Raji (cell line): Measurements from ENCODE around the gene VSTM2B.

ENCODE experiments used
- POLR2A ChIP-seq: IDR thresholded peaks from 2 replicates; pipeline ENCODE4 v1.6.1; 2011; ENCODE audit warnings: low read depth, low read length, control low read depth; ENCODE audit not compliant: insufficient read depth

VSTM2B gene

DNA sequence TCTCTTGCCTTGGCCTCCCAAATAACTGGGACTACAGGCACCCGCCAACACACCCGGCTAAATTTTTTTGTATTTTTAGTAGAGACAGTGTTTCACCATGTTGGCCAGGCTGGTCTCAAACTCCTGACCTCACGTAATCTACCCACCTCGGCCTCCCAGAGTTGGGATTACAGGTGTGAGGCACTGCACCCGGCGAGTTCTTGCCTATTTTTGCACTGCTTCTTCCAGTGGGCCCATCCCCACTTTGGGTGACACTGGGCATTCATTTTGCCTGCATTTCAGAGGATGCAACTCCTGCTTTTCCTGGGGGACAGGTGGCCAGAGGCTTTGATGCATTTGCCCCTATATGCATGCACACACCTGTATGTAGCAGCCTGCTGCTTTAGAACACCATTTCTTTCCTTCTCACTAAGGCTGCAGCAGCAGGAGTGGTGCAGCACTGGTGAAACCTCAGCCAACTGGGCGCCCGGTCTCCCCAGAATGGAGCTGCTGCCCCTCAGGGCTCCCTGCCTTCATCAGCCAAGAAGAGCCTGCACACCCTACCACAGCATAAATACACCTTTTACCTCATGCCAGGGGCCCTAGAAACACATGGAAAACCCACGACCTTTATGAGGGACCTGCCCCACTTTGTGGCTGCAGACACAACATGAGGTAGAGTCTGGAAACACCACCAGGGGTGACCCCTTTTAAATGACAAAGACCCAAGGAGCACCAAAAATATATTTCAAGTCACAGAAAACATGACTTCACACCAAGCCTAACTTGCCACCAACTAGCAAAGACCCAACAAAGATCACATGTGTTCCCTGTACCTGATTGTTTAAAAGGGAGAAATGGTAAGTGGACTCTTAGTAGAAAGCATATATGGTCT lies 43.5 kb downstream of the VSTM2B start:
- no peak for TF ChIP-seq POLR2A

DNA sequence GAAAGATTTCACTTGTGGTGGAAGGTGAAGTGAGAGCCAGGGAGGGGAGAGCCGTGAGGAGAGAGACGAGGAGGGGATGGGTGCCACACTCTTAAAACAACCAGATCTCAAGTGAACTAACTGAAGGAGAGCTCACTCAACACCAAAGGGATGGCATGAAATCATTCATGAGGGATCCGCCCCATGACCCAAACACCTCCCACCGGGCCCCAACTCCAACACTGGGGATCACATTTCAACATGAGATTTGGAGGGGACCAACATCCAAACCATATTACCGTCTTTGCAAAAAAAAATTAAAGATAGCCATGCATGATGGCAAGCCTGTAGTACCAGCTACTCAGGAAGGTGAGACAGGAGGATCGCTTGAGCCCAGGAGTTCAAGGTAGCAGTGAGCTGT lies 45.4 kb downstream of the VSTM2B start:
- no peak for TF ChIP-seq POLR2A

DNA sequence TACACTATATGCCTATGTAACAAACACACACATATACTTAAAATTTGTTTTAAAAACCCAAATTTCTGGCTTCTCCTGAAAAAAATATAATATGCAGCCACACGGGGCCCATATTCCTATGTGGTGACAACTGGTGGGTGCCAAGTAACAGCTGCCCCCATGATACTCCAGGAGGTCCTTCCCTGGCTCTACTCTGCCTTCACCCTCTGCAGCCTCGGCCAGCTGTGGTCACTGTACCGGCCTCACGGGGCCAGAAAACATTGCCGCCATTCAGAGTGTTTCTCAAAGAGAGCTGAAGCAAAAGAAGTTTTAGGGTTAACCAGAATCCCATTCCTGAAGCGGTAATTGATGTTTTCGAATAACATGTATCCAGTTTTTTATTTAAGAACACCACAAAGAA lies 47.7 kb downstream of the VSTM2B start:
- TF ChIP-seq POLR2A: no peak

DNA sequence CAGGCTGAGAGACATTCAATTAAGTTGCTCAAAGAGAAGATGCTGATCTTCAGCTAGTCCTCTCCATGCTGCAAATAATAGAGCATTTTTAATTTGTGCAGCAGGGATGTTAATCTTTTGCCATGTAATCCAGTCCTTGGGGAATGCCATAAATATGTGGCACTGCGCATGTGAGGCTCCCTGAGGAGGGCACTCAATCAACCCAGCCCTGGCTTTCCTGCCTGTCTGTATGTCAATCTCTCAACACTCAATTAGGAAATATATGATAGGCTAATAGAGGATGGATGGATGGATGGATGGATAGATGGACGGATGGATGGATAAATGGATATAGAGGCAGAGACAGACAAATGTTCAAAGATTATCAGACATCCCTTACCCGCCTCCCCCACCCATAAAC lies 48.7 kb downstream of the VSTM2B start:
- TF ChIP-seq POLR2A: no peak

- TF ChIP-seq POLR2A: no peak
Observed at GRCh38 chr19:29576046-29576606, 50.3 kb downstream of the VSTM2B start.

DNA sequence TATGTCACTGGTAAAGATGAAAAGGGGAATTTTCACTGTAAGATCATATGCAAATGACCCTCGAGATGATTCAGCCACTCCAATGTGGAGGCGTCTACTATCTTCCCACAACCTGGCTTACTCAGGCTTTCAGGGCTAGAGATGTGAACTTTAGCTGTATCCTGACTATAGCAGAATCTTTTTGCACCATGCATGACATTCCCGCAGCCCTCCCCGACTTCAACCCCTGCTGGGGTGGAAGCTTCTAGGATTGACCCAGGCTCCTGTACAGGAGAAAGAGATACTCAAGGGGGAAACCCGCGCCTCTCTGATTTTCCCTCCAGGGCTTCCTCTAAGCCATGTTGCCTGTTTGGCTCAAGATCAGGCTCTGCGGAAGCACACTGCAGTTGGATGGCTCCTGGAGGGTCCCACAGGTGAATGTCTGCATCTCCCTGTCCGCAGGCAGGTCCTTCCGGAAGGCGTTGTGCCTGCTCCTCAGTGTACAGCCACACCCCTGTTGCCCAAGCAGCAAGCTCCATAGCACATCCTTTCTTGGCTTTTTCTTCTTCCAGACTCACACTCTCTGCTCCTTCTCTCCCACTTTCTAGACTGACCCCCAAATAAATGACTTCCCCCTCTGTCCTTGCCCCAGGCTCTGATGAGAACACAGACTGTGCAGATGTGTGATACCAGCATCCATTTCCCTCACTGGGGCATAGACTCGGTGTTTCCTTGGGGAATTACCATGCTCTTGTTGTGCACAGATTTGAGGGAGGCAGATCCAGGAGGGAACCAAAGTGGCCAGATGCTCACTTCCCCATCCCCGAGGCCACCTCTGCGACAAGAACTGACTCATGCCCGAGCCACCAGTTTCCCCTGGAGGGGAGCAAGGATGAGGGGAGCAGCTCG lies 51.2 kb downstream of the VSTM2B start:
- TF ChIP-seq POLR2A: no peak

DNA sequence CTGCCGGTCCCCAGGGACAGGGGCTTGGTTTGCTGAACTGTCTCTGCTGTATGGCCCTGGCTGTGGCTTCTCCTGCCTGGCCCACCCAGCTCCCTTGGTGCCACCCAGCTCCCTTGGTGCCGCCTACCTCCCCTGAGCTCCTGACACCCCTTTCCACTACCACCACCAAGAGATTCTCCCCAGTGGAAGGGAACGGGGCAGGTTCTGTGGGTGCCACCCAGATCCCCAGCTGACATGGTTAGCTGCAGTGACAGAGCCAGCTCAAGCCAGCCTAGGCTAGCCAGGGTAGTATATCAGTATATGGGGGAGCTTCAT lies 51.8 kb downstream of the VSTM2B start:
- no peak for TF ChIP-seq POLR2A

DNA sequence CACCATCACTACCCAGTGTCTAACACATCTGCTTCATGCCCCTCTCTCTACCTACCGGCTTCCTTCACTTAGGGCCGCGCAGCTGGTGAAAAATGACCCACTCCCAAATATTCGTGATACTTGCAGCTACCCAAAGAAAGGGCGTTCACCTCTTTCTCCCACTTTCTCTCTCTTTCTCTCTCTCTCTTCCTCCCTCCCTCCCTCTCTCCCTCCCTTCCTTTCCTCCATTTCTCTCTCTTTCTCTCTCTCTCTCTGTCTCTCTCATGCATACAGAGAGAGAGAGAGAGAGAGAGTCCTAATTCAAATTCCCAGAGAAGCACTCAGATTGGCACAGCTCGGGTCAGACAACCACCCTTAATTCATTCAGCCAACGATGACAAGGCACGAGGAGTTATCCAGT lies 52.6 kb downstream of the VSTM2B start:
- no peak for TF ChIP-seq POLR2A

DNA sequence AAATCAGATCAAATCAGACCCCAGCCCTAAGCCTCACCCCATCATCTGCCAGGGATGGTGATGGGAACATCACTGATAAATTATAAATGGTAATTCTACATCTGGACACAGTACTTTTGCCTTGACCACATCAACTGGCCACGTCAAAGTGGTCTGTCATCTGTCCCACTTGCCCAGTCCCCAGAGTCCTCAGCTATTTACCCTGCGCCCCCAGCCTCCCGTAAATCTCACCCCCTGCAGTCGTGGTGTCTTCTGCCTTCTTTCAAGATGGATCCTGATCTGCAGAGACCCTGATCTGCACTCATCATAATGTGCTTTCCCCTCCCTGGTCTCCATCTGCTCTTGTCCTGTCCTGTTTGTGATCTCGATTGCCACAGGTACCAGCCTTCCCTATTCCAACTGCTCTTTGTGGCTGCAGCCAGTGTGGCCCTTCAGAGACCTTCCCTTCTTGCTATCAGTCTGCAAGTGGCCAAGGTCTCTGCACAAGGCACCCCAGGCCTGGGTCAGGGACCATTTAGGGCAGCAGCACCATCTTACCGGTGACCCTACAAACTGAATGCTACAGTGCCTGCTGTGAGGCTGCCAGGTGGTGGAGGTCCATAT lies 53.6 kb downstream of the VSTM2B start:
- TF ChIP-seq POLR2A: no peak

DNA sequence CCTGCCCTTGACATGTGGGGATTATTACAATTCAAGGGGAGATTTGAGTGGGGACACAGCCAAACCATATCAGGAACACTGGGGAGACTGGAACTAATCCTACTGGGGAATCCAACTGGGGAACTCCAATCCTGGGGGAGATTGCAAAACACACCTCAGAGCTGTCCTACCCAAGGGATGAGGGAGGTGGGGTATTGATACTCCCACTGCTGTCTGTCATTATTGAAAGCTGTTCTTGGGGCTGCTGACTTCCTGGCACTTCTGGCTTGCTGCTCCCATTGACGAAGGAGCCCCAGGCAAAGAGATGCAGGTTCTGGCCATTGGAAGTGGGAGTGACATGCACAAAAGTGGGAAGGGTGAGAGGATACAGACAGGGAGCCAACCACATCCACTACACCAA lies 55.6 kb downstream of the VSTM2B start:
- TF ChIP-seq POLR2A: no peak

DNA sequence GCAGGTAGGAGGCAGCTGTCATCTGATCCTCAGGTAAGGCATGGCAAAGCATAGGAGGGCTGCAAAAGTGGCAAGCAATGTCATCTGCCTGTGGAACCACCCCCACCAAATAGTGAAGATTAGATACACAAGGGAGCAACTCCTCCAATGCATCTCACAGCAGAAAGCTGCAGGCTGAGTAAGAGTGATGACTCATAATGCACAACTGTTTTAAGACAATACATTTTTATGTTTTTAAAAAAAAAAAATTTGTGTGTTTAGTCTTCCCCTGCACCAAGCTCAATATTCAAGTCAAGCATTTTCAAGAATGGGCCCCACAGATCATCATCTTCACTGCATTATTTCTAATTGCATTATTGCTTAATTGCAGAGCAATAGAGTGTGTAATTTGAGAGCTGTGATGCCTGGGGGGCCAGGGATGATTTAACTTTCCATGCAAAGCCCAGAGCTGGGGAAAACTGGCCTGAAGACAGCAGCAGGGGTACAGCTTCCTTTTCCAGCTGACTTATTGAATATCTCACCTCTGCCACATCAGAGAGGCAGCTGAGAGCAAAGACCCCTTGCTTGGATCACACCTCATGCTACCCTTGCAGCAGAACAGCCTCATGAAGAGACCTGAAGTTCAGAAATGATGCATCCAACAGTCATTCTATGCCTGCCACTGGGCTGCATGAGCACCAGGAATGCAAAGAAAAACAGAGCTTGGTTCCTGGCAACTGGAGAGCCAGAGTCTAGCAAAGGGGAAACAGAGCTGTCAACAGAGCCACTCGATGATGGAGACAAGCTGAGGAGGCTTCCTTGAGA lies 57.6 kb downstream of the VSTM2B start:
- TF ChIP-seq POLR2A: no peak

DNA sequence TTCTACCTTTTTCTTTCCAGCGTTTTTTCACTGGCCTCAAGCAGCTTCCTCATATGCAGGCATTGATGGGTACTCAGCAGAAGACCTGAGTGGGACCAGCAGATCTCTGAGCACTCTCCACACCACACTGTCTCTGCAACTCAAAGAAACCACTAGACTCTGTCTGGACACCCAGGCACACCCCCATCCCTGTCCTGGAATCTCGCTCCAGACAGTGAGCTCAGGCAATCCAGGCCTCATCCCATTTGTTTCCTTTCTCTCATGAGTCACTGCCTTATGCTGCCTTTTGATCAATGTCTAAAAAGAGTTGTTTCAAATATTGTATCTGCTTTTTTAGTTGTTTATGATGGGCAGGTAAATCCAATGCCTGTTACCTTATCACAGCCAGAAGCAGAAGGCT lies 60.6 kb downstream of the VSTM2B start:
- no peak for TF ChIP-seq POLR2A

- no peak for TF ChIP-seq POLR2A
Observed at GRCh38 chr19:29587059-29587458, 61.3 kb downstream of the VSTM2B start.

DNA sequence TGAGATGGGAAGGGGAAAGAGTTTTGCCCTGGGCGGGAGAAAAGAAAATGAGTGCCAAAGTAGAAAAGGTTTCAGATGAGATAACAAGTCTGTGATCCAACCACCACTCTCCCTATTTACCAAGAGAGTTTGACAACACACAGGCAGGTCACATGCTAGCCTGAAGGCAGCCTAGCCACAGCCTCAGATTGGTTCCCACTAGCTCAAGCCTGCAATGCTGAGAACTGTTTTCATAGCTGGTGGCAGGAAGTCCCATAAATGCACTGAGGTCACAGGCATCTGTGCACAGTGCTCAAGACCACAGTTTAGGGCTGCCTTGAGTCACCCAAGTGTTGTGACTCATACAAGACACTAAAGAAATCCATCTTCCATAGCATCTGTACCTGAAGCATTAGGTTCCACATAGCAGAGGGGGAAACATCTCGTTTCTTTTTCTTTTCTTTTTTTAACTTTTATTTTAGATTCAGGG lies 61.8 kb downstream of the VSTM2B start:
- no peak for TF ChIP-seq POLR2A

GRCh38 chr19:29588095-29588494 lies 62.3 kb downstream of the VSTM2B start:
- TF ChIP-seq POLR2A: no peak

- no peak for TF ChIP-seq POLR2A
Observed at GRCh38 chr19:29590278-29590677, 64.5 kb downstream of the VSTM2B start.
